GM19023 (cell line): ENCODE data around the gene EPB41.

ENCODE experiments used
- ATAC-seq: cut with Tn5 transposase; IDR thresholded peaks from one replicate; pipeline ENCODE4 v1.9.1; 2021; ENCODE audit warnings: mild to moderate bottlenecking, moderate library complexity; ENCODE audit not compliant: unreplicated experiment

The EPB41 gene

GRCh38 chr1:29162025-29162424, 247.7 kb downstream of the EPB41 start:
- no peak for ATAC-seq

GRCh38 chr1:29162476-29163138, 248.2 kb downstream of the EPB41 start:
- ATAC-seq: no peak

GRCh38 chr1:29164588-29164987, 250.2 kb downstream of the EPB41 start:
- ATAC-seq: no peak

- no peak for ATAC-seq
Observed at GRCh38 chr1:29166291-29166878, 252.0 kb downstream of the EPB41 start.

GRCh38 chr1:29167904-29168303, 253.5 kb downstream of the EPB41 start:
- no peak for ATAC-seq
